ENCODE data around the gene NTM. TPM values are rescaled to one million over a fixed set of nuclear protein-coding genes. Genes with fewer than 3 reads are reported as not detected.

Gene NTM
- total RNA-seq, 1 donor from 2014 or later, result 11.2 TPM

DNA sequence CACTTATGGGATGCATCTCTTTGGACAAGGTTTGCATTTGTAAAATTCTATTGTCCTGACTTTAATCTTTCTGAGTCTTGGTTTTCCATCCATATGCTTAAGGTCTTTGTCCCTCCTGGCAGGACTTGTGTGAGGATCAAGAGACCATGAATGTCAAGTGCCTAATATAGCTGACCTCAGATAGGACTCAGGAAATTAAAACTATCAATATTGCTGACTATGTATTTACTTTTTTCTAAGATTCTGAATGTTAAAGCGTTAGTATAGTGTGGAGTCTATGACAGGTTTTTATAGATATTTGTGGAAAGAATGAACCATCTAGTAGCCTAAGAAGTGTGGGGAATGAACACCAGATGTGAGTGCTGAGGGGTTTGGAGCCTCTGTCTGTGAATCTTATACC is 637.8 kb downstream of the NTM start:
- no peak for DNase-seq (ENCODE audit: low spot score)

DNA sequence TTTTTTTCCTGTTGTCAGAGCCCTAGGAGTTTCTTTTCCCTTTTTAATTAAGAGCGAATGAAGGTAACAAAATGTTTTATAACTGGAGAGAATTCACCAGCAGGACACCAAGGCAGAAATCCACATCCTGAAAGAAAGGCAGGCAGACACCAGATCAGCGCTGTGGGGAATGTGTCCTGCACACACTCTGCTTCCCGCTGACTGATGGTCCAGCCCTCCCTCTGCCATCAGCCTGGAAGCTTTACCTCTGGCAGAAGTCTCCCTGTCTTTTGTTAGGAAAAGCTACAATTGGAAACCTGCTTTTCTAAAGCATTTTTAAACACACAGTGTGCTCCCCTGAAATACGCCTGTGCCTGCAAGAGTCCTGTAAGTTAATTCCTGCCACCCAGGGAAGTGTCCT is 638.5 kb downstream of the NTM start:
- DNase-seq (ENCODE audit: low spot score), result no peak

DNA sequence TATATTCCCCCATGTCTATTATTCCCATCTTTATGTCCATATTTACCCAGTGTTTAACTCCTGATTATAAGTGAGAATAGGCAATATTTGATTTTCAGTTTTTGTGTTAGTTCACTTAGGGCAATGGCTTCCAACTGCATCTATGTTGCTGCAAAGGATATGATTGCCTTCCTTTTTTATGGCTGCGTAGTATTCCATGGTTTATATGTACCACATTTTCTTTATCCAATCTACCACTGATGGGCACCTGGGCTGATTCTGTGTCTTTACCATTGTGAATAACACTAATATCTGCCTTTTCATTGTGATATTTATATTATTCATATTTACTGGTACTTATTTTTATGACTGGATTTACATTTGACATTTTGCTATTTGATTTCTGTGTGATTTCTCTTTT is 649.6 kb downstream of the NTM start:
- DNase-seq (ENCODE audit: low spot score), result no peak

DNA sequence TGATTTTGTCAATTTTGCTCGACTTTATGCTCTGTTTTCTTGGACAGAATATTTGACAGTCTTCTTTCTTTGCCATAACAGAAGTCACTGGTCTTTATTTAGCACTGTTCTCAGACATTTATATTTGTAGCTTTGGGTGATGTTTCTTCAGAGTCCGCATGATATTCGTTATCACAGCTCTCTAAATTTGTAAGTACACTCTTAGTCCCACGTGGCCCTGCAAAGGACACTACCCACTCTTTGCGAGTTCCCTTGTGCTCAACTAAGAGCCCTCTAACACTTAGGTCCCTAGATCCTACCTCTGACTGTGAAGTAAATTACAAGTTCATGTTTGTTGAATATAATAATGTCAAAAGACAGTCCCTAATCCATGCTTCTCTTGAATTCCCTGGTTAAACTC is 651.9 kb downstream of the NTM start:
- DNase-seq (ENCODE audit: low spot score), result no peak

DNA sequence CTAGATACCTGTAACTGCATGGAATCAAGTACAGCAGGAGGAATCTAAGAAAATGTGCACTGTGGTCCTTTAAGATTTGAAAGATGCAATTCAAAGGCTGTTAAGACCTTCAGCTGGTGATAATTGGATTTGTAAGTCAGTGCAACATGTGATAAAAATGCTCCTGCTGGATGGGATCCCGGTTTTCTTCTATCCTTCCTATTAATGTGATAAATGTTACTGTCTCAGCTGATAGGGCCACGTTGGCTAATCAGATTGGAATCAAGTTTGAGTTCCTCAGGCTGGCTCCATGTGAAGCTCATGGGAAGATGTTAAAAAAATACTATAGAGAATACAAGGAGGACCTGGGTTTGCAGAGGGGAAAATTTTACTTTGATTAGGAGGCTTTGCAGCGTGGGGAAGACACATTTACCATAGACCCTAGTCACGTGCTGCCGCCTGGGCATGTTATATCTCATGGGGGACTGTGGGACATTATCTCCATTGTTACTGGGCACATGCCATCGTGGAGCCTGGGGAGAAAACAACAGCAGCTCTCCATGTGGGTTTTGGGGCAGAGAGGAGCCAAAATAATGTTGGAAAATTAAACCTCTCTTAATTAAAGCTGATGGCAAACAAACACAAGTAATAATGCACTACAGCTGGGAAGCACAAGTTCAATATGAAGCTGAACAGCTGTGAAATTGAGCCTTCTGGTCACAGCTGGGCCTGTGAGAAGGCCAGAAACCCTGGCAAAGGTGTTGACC is 652.5 kb downstream of the NTM start:
- DNase-seq (ENCODE audit: low spot score), result no peak

DNA sequence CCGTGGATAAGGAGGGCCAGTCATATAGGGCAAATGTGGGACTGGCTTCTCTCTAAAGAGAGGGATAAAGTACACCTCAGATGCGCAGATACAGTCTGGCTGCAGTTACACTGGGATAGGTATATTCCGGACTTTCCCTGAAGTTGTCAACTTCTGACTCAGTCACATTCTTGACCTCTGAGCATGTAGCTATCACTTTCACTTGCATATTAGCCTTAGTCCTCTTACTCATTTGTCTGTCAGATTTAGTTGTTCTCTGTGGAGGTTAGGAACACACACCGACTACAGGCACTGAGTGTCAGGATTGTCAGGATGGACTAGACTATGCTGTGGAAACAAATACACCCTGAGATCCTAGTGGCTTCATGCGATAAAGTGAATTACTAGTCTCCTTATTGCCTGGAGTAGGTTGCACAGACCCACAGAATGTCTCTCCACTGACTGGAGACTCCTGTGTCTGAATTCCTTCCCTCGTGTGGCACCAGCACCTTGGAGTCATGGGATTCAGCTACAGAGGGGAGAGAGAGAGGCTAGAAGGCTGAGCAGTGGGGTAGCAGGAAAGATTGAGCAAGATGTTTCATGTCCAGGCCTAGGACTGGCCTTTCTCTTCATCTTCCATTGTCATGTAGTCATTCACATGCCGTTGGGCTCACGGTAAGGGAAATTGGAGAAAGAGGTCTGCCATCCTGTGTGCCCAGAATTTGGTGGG is 654.3 kb downstream of the NTM start:
- DNase-seq (ENCODE audit: low spot score), result no peak

DNA sequence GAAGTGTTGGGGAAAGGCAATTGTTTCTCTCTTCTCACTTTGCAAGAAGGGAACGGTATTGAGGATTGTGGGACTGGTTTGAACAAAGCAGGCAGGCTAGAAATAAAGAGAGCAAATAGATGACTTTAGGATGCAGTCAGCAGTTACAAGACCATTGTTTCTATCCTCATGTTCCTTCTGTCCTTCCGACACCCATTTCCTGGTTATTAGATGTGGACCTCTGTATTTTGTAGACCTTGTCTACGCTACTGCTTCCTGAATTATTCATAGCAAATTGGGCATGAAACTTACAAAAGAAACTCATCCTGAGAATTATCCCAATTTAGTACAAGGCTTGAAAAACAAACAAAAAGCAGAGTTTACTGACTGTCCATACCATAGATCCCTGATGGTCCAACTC is 656.3 kb downstream of the NTM start:
- DNase-seq (ENCODE audit: low spot score), result no peak

DNA sequence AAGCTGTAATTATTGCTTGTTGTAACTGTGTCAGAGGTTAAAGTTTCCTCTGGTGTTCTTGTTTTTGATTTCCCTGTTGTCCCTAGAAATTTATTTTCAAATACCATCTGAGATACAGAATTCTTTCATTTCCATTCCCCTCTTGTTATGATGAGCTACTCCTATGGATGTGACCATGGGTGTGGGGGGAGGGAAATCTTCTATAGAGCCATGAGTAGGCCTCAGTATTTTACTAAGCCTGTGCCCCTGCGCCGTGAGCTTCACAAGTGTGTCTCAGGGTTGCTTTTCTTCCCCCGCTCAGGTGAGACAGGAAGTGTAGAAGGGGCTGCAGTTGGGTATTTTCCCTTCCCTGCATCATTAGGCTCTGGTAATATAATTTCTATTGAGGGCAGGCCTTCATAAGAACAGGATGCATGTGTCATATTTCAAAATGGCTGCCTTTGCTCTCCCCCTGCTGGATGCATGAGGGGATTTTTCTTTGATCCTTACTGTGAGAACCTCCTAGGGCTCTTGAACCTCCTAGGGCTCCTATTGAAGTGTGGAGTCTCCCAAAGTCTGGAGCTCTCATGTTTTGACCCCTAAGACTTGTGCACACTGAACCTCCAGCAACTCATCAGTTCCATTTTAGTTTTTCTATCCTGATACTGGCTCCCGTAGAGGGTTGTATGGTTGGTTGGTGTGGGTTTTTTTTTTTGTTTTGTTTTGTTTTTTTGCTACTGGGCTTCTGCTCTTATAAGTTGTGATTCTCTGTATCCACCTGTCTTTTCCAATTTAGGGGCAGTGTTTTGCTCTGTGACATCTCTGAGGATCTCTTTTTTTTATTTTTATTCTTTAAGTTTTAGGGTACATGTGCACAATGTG is 658.2 kb downstream of the NTM start:
- DNase-seq (ENCODE audit: low spot score), result peak; percentile 23

DNA sequence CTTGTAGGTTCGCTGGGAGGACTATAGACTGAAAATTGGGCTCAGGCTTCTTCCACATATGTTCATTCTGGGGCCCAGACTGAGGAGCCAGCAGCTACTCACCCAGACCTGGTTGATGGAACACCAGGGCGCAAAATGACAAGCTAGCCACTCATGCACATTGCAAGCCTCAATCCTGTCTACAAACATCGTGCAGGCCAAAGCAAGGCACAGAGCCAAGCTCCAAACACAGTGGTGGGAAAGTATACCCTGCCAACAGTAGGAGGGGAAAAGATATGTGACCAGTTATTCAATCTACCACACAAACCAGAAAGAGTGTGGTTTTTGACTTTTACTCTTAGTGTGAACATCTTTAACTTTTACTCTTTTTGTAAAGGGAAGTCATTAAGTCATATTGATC is 660.5 kb downstream of the NTM start:
- no peak for DNase-seq (ENCODE audit: low spot score)

DNA sequence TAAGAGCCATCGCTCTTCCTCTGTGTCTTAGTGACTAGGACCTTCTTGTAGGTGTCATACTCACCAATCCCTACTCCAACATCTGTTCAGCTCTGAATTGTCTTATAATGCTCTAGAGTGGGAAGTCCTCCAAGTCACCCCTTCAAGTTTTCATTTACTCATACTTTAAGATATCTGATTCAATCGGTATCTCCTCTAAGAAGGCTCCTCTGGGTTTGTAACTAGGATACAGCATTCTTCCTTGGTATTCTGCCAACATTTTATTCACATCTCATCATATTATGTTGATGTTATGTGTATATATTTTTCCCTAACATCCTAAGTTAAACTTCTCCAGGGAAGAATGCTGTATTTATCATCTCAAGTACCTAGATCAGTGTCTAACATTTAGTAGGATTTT is 662.1 kb downstream of the NTM start:
- DNase-seq (ENCODE audit: low spot score), result no peak

DNA sequence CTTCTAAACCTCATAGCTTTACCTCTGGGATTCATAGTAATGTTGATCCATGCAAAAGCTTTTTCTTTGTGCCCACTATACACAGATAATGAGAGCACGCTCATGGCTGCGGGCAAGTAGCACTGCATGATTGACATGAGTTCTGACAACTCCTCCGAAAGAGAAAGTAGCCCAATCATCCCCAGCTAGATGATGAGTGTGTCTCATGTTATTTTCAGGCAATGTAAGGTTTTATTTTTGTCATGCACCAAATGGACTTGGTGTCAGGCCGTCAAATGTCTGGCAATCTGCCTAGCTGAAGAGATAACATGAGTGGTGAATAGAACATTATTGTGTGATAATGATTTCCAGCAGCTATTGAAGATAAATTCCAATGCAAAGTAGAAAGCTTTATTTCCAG is 662.6 kb downstream of the NTM start:
- DNase-seq (ENCODE audit: low spot score), result peak; percentile 45

DNA sequence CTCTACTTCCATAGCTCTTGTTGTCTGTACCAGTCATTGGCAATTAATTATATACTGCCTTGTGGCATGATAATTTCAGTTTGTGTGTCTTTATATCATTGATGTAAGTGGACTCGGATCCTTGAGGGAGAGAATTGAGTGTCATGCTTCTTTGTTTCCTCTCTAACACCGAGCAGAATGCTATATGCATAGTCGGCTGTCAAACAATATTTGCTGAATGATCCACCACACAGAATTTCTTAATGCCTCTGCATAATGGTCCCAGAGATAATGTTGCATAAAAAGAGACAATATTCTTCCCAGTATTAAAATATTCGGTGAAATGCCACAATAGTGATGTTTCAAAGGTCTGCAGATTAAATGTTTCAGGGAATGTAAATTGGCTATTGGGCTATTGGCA is 664.8 kb downstream of the NTM start:
- DNase-seq (ENCODE audit: low spot score), result no peak

DNA sequence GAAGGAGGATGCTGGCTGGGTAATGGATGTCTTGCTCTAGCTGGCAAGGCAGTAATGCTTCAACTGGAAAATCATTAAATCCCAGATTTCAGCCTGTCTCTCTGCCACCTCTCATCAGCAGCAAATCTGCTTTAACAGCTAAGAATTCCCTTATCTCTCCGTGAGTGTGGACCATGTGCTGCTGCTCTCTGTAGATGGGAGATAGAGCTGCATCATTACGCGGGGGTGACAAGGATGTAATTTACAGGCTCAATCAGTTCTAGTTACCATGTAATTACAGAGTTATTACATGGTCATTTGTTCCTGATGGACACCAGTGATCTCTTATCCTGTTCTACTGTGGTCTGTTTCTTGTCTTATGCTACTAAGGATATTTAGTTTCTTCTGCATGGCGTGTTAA is 665.4 kb downstream of the NTM start:
- no peak for DNase-seq (ENCODE audit: low spot score)

DNA sequence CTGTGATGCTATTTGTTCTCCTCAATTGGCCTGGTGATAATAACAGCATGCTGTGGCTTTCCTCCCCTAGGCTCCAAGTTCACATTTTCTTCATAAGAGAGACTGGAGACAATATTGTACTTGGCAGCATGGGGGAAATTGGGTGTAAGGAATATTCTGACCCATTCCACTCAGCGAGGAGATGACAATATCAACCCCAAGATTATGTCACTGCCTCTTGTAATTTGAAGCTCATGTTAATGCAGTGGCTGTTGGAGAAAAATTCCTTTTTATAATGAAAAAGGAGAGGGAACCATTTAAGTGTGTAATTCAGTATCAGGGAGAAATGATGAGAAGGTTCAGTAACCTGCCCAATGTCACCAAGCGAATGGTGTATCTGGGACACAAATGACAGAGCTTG is 665.8 kb downstream of the NTM start:
- DNase-seq (ENCODE audit: low spot score), result no peak

DNA sequence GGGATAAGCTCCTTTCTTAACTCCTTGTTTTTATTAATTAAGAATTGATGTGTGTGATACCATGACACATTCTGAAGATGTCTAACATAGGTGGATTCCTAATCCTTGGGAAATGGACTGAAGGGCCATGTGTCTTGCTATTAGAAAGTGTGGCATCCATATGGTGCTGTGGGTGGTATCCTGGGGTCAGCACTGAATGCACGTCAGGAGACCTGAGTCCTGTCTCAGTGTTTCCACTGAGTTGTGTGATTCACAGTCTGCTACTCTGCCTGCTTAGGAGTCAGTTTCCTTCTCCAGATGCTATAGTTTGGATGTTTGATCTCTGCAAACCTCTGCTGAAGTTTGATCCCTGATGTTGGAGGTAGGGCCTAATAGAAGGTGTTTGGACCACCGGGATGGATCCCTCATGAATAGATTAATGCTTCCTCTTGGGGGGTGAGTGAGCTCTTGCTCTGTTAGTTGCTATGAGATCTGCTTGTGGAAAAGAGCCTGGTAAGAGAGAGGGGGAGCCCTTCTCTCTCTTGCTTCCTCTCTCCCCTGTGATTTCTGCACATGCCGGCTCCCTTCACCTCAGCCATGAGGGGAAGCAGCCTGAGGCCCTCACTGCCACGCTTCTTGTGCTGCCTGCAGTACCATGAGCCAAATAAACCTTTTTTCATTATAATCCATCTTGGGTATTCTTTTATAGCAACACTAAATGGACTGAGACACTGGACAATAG is 666.5 kb downstream of the NTM start:
- DNase-seq (ENCODE audit: low spot score), result no peak

DNA sequence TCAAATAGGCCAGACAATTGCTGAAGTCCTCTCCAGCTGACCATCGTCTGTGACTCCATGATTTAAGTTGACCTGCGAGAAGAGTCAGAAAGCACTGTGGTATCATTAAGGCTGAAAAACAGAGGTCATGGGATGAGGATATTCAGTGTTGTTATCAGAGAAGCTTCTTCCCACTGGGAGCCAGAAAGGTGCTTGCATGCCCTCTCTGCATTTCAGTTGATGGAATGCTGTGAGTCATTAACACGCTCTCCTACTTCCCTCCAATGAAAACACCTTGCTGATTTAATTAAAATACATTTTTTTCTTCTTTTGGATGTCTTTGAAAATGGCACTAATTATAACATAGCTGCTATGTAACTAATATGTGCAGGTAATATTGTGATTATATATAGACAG is 667.0 kb downstream of the NTM start:
- DNase-seq (ENCODE audit: low spot score), result no peak

DNA sequence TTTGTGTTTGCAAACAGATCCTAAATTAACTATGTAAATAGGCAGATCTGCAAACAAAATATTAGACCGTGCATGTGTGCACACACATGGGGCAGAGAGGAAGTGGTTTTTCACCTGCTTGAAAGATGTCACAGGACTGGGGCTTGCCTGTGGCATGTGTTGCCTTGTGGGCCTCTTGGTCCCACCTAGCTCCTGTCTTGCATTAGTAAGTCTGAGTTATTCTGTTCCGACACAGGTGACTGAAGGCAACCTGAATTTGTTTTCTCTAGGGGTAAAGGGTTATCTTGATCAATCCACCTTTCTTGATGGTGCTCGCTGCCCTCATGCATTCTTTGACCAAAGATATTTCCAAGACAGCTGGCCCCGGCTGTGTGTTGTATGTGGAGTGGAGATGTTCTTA is 667.5 kb downstream of the NTM start:
- DNase-seq (ENCODE audit: low spot score), result no peak

DNA sequence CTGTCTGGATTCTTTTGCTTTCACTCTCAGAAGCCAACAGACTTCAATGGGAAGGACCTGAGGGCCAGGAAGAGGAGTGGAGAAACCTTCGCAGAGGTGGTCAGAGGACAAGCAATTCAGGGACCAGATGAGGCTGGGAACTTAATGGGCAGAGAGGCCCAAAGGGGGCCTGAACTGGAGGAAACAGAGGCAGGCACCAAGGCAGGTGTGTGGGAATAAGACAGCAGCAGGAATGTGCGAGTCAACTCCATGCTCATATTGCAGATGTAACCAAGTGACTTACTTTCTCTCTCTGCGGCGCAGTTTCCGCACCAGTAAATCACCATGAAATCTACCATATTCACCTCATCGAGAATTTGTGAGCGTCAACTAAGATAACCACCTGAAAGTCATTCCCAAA is 669.1 kb downstream of the NTM start:
- DNase-seq (ENCODE audit: low spot score), result no peak

DNA sequence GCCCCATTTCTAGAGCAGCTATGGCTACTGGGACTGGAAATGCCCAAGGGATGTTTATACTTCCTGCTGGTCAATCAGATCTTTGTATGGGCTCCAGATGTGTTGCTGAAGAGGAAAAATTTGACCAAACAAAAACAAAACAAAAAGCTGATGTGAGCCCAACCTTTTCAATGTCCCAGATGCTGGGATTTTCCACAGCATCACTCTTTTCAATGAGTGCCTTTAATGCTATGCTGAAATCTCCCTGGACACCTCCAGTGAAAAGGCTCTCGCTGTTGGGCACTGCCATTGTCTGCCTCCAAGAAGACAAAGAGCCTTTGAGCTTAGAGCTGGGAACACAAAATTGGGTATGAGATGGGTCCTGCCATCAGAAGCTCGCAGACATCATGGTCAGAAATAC is 671.9 kb downstream of the NTM start:
- no peak for DNase-seq (ENCODE audit: low spot score)

DNA sequence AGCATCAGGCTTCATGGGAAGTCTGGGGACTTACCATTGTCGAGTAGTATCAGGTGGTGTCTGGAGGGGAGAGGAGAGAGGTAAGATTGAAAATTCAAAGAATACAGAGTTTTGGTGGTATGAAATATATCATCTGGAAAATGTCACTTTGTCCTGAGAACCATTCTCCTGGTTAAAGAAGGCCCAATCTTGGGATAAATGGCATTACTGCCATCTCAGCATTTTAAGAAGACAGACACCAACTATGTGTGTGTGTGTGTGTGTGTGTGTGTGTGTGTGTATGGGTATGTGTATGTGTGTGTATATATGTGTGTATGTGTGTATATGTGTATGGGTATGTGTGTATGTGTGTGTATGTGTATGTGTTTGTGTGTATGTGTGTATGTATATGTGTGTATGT is 673.3 kb downstream of the NTM start:
- no peak for DNase-seq (ENCODE audit: low spot score)

DNA sequence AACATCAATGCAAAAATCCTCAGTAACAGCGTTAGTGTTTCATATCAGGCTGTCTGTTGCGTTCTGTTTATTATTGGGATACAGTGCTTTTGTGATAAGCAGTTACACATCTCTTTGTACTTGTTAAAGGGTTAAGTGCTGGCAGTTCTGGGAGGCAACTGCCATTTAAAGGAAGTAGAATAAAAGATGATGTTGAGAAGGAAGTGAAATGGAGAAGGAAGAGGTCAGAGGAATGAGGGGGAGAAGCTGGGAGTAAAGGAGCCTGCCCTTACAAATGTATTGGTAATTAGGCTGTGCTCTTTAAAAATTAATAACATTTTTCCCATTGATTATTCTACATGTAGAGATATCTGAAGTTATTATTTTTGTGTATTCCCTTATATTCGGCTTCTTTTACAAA is 674.7 kb downstream of the NTM start:
- no peak for DNase-seq (ENCODE audit: low spot score)

DNA sequence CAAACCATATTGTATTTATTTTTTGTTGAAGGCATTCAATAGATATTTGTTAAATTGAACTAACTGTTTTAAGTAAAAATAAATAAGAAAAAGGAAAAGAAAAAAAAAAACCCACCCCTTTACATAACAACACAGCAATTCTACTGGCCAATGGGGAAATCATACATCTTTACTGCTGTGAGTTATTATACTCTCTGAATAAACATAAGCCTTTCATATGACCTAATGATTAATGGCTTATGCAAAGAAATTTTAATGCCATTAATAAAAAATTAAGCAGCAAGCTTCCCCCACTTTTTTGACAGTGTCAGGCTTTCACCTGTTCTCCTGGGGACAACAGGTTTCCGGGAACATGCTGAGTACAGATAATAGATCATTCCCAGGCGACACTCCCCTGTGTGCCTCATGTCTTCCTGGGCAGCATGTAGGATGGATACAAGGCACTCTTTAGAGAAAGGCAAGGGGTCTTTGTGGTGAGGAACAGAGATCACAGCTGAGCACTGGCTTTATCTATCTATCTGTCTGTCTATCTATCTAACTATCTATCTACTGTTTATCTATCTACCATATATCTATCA is 676.0 kb downstream of the NTM start:
- no peak for DNase-seq (ENCODE audit: low spot score)
